GM23338 (cell line): ENCODE results near the gene DUSP1. TPM values are rescaled to one million over a fixed set of nuclear protein-coding genes. Genes with fewer than 3 reads are reported as not detected.
A peak's percentile ranks its signal among the peaks of the same experiment; 100 is the strongest.

Experiments used
- ATAC-seq: fragments of 200-7000 bp; cut with Tn5 transposase; 3 replicates; pipeline ENCODE4 v1.9.1; 2020
- DNase-seq: peaks from one replicate; pipeline ENCODE4 v3.0.0-alpha.2; 2015; ENCODE audit warnings: low spot score
- H2AFZ ChIP-seq: fragments of 200-600 bp; sonication (generic); 2 replicates; pipeline ENCODE4 v1.8.0; 2016; ENCODE audit warnings: antibody characterized with exemption, mild to moderate bottlenecking, moderate library complexity
- H3F3A ChIP-seq: fragments of 200-600 bp; sonication (generic); replicated peaks from 2 replicates; pipeline ENCODE4 v1.8.0; 2017; ENCODE audit warnings: antibody characterized with exemption, mixed run types, low read depth
- H3K27ac ChIP-seq: fragments of 200-600 bp; sonication (generic); 2 replicates; pipeline ENCODE4 v1.6.1; 2016; ENCODE audit warnings: low read depth
- H3K27me3 ChIP-seq: fragments of 200-600 bp; sonication (generic); 2 replicates; pipeline ENCODE4 v1.8.0; 2016; ENCODE audit warnings: mild to moderate bottlenecking, mixed run types, moderate library complexity; ENCODE audit not compliant: insufficient read depth
- H3K36me3 ChIP-seq: fragments of 200-600 bp; sonication (generic); 2 replicates; pipeline ENCODE4 v1.8.0; 2016; ENCODE audit warnings: mild to moderate bottlenecking; ENCODE audit not compliant: insufficient read depth
- H3K4me1 ChIP-seq: fragments of 200-600 bp; sonication (generic); 2 replicates; pipeline ENCODE4 v1.8.0; 2016; ENCODE audit warnings: mild to moderate bottlenecking, moderate library complexity; ENCODE audit not compliant: insufficient read depth
- H3K4me2 ChIP-seq: fragments of 200-600 bp; sonication (generic); 2 replicates; pipeline ENCODE4 v1.7.1; 2017; ENCODE audit warnings: mixed run types
- H3K4me3 ChIP-seq: fragments of 200-600 bp; sonication (generic); 2 replicates; pipeline ENCODE4 v1.6.1; 2016; ENCODE audit warnings: mixed run types
- H3K79me2 ChIP-seq: fragments of 200-600 bp; sonication (generic); replicated peaks from 2 replicates; pipeline ENCODE4 v1.8.0; 2017; ENCODE audit warnings: mild to moderate bottlenecking; ENCODE audit not compliant: insufficient read depth
- H3K9me2 ChIP-seq: fragments of 200-600 bp; sonication (generic); 2 replicates; pipeline ENCODE4 v1.8.0; 2017; ENCODE audit not compliant: insufficient read depth
- H4K20me1 ChIP-seq: fragments of 200-600 bp; sonication (generic); replicated peaks from 2 replicates; pipeline ENCODE4 v1.8.0; 2017; ENCODE audit warnings: mild to moderate bottlenecking; ENCODE audit not compliant: insufficient read depth
- H3K27ac Mint-ChIP-seq: 2 replicates; pipeline ENCODE4 v1.8.0; 2020; ENCODE audit warnings: inconsistent platforms, mild to moderate bottlenecking, moderate library complexity, mixed read lengths
- H3K27me3 Mint-ChIP-seq: 3 replicates; pipeline ENCODE4 v1.8.0; 2022; ENCODE audit warnings: low read depth, mild to moderate bottlenecking, moderate library complexity, mixed read lengths, inconsistent platforms; ENCODE audit not compliant: insufficient read depth, poor library complexity
- H3K36me3 Mint-ChIP-seq: 3 replicates; pipeline ENCODE4 v1.8.0; 2021; ENCODE audit warnings: low read depth, mild to moderate bottlenecking, inconsistent platforms, moderate library complexity, mixed read lengths
- H3K4me1 Mint-ChIP-seq: 3 replicates; pipeline ENCODE4 v1.8.0; 2020; ENCODE audit warnings: mild to moderate bottlenecking, inconsistent platforms, mixed read lengths
- H3K4me3 Mint-ChIP-seq: 3 replicates; pipeline ENCODE4 v1.8.0; 2021; ENCODE audit warnings: moderate library complexity, mild to moderate bottlenecking, inconsistent platforms, mixed read lengths
- H3K9me3 Mint-ChIP-seq: 3 replicates; pipeline ENCODE4 v1.8.0; 2020; ENCODE audit warnings: moderate library complexity, mild to moderate bottlenecking, inconsistent platforms, mixed read lengths
- CREB1 ChIP-seq: fragments of 250-450 bp; sonication (Bioruptor Pico); IDR thresholded peaks from 2 replicates; pipeline ENCODE4 v1.5.0; 2020; ENCODE audit warnings: low read depth, mild to moderate bottlenecking, moderate library complexity
- ETS1 ChIP-seq: IDR thresholded peaks from 2 replicates; pipeline ENCODE4 v1.6.1; 2016; ENCODE audit warnings: antibody characterized with exemption
- EZH2 ChIP-seq: fragments of 200-600 bp; sonication (generic); IDR thresholded peaks from one replicate; pipeline ENCODE4 v1.8.0; 2017; ENCODE audit warnings: antibody characterized with exemption, mild to moderate bottlenecking, low read depth; ENCODE audit not compliant: unreplicated experiment
- EZH2phosphoT487 ChIP-seq: fragments of 200-600 bp; sonication (generic); IDR thresholded peaks from one replicate; pipeline ENCODE4 v1.8.1; 2018; ENCODE audit warnings: antibody characterized with exemption; ENCODE audit not compliant: unreplicated experiment
- JUNB ChIP-seq: IDR thresholded peaks from one replicate; pipeline ENCODE4 v1.6.1; 2016; ENCODE audit warnings: antibody characterized with exemption; ENCODE audit not compliant: unreplicated experiment
- NANOG ChIP-seq: IDR thresholded peaks from 2 replicates; pipeline ENCODE4 v1.6.1; 2016; ENCODE audit warnings: antibody characterized with exemption, borderline replicate concordance
- REST ChIP-seq: IDR thresholded peaks from one replicate; pipeline ENCODE4 v1.6.1; 2018; ENCODE audit warnings: antibody characterized with exemption; ENCODE audit not compliant: unreplicated experiment
- STAT1 ChIP-seq: IDR thresholded peaks from one replicate; pipeline ENCODE4 v1.6.1; 2016; ENCODE audit warnings: antibody characterized with exemption; ENCODE audit not compliant: unreplicated experiment
- ZNF114 ChIP-seq: fragments of 250-450 bp; sonication (Bioruptor Pico); IDR thresholded peaks from 2 replicates; pipeline ENCODE4 v1.5.0; 2020; ENCODE audit warnings: mild to moderate bottlenecking, moderate library complexity
- ZNF331 ChIP-seq: fragments of 250-450 bp; sonication (Bioruptor Pico); IDR thresholded peaks from 2 replicates; pipeline ENCODE4 v1.5.0; 2020; ENCODE audit warnings: low read depth, mild to moderate bottlenecking, moderate library complexity
- ZNF462 ChIP-seq: fragments of 250-450 bp; sonication (Bioruptor Pico); IDR thresholded peaks from 2 replicates; pipeline ENCODE4 v1.5.0; 2020; ENCODE audit warnings: mild to moderate bottlenecking, moderate library complexity
- polyA plus RNA-seq: library from polyadenylated mRNA; unstranded; fragments of >200 nt; fragmentation: Nextera tagmentation; extraction: Ambion mirVana; gene quantifications from 2 replicates; pipeline ENCODE4 v1.2.1, GENCODE V29; 2016
- total RNA-seq: library from RNA; depleted of rRNA; stranded (reverse); fragments of >200 nt; shearing (Covaris generic); gene quantifications from 2 replicates; pipeline ENCODE4 v1.2.3, GENCODE V29; 2014
- TF ChIP-seq, protein P1 (sequence below), 2 experiments: fragments of 200-600 bp in 1 of 2; sonication (generic) in 1 of 2; conservative IDR thresholded peaks; 2 replicates each; pipeline versions ENCODE4 v1.5.1 to v1.6.1; 2016 to 2017; ENCODE audit warnings: antibody characterized with exemption in 2 of 2, low read depth in 2 of 2, mild to moderate bottlenecking in 2 of 2, moderate library complexity in 1 of 2

DUSP1 gene
- total and polyA plus RNA-seq, 2 experiments from 2014 or later = 9.7 to 17.2 TPM

GRCh38 chr5:172793577-172794488 lies 22.8 kb upstream of the DUSP1 start:
- Histone ChIP-seq H3K27me3 (no peaks in the 10 kb centered on the region), H3K4me2 (no peak overlapping the region), H3K36me3 (no peaks in the 10 kb centered on the region), H3F3A (no peaks in the 10 kb centered on the region), H3K4me3 (no peak overlapping the region), H3K9me2 (no peaks in the 10 kb centered on the region), H3K79me2 (no peaks in the 10 kb centered on the region), H3K4me1 (peaks cover 12% of the 10 kb centered on the region; the same call in 1 of the 2 replicates), H2AFZ (peak overlapping the region; percentile 28; the same call in 1 of the 2 replicates), H3K27ac (no peak overlapping the region), H4K20me1 (no peaks in the 10 kb centered on the region; the same call in 1 of the 2 replicates)
- peaks cover 11% of the 10 kb centered on the region for H3K4me1 Mint-ChIP-seq
- peaks cover 8% of the 10 kb centered on the region for H3K27me3 Mint-ChIP-seq
- no peak overlapping the region for H3K27ac Mint-ChIP-seq
- H3K36me3 Mint-ChIP-seq = no peaks in the 10 kb centered on the region
- no peak for TF ChIP-seq EZH2
- TF ChIP-seq ZNF462 (CRISPR knock-in tag) = no peak
- TF ChIP-seq NANOG = no peak
- no peak for TF ChIP-seq CREB1 (CRISPR knock-in tag)
- no peak for TF ChIP-seq STAT1
- TF ChIP-seq REST = no peak
- no peak for TF ChIP-seq JUNB
- no peak for TF ChIP-seq ETS1
- TF ChIP-seq ZNF331 = no peak
- TF ChIP-seq EZH2phosphoT487 = no peak
- TF ChIP-seq, protein P1, sequence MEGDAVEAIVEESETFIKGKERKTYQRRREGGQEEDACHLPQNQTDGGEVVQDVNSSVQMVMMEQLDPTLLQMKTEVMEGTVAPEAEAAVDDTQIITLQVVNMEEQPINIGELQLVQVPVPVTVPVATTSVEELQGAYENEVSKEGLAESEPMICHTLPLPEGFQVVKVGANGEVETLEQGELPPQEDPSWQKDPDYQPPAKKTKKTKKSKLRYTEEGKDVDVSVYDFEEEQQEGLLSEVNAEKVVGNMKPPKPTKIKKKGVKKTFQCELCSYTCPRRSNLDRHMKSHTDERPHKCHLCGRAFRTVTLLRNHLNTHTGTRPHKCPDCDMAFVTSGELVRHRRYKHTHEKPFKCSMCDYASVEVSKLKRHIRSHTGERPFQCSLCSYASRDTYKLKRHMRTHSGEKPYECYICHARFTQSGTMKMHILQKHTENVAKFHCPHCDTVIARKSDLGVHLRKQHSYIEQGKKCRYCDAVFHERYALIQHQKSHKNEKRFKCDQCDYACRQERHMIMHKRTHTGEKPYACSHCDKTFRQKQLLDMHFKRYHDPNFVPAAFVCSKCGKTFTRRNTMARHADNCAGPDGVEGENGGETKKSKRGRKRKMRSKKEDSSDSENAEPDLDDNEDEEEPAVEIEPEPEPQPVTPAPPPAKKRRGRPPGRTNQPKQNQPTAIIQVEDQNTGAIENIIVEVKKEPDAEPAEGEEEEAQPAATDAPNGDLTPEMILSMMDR (conservative IDR thresholded peaks at IDR 0.05; ENCODE audit: low read depth in 2 of 2) = no peak
- TF ChIP-seq ZNF114 = no peak
- H3K4me3 Mint-ChIP-seq = no peak overlapping the region
- H3K9me3 Mint-ChIP-seq = no peaks in the 10 kb centered on the region
- DNase-seq (no peak), ATAC-seq (no peak)
